Breast epithelium (tissue), 3 donors: ENCODE measurements around the gene MRGPRX1.
"Not testable (repeated sequence)": the region's sequence is repeated elsewhere in the genome, so short reads cannot be mapped to it uniquely, and the experiment has no call there.

ENCODE experiments used
- CTCF ChIP-seq, 3 donors: fragments of 450-650 bp; IDR thresholded peaks; one replicate each; pipeline ENCODE4 v1.5.1; 2016 to 2017; ENCODE audit warnings: antibody characterized with exemption in 3 of 3, mild to moderate bottlenecking in 3 of 3, moderate library complexity in 3 of 3
- POLR2AphosphoS5 ChIP-seq, 3 donors: sonication (generic); formaldehyde crosslinking; IDR thresholded peaks; one replicate each; pipeline ENCODE4 v1.6.1; 2017; ENCODE audit warnings: antibody characterized with exemption in 3 of 3

- TF ChIP-seq CTCF, POLR2AphosphoS5 (IDR thresholded peaks at IDR 0.05): not testable (repeated sequence)
Measured at GRCh38 chr11:18900151-18900611, 39.0 kb downstream of the MRGPRX1 start.
